Inflammatory macrophage treated with lipopolysaccharide for 1 hour (primary cell): ENCODE data around the gene DOCK8.
"Not testable (repeated sequence)": the region's sequence is repeated elsewhere in the genome, so short reads cannot be mapped to it uniquely, and the experiment has no call there.

ENCODE experiments used
- DNase-seq, 2 donors: peaks; one replicate each; pipeline ENCODE4 v3.0.0-alpha.2; 2020 to 2022

DOCK8 gene

DNA sequence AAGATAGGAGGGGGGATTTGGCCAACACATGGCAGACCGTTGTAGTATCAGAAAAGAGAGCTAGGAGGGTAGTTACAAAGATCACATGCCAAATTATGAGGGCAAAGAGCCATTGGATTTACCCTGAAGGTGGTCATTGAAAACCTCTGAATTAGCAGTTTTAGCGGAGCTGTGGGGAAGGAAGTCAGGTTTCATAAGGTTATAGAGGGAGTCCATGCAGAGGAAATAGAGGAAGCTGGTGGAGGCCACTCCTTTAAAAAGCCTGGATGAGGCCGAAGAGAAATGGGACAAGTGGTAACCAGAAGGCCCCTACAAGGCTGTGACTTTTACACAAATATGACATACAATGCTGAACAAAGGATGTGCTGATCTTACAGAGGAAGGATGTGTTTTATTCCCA lies 13.2 kb downstream of the DOCK8 start:
- DNase-seq: peak; percentile 62 to 68

DNA sequence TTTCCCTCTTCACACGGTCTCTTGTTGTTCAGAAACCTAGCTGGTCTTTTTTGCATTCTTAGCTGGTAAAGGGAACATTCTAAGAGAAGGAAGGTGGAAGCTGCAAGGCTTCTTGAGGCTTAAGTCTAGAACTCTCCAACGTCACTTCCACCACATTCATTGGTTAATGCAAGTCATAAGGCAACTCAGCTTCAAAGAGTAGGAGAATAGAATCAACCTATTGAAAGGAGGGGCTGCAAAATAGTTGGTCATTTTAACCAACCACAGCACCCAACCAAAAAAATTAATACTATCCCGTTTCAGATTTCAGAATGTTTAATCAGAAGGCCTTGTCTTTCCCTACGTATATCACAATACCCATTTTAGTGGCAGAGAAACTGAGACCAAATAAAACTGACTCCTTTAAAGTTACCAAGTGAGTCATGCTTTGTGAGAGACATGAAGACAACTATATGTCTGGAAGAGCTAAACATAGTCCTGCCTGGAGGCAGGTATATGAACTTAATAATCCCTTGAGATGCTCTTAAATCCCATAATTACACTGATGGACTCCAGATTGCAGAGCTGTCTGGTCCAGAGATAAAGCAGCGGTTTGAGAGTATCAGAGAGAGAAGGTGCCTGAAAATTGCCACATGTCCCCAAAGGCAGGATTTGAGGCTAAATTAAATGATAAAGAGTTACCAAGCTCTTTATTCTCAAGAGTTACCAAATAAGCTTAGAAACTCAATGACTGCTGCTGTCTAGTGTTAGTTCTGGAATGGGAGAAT lies 14.4 kb downstream of the DOCK8 start:
- no peak for DNase-seq

DNA sequence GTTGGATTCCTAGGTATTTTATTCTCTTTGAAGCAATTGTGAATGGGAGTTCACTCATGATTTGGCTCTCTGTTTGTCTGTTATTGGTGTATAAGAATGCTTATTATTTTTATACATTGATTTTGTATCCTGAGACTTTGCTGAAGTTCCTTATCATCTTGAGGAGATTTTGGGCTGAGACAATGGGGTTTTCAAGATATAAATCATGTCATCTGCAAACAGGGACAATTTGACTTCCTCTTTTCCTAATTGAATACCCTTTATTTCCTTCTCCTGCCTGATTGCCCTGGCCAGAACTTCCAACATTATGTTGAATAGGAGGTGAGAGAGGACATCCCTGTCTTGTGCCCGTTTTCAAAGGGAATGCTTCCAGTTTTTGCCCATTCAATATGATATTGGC lies 17.0 kb downstream of the DOCK8 start:
- DNase-seq: not testable (repeated sequence)

DNA sequence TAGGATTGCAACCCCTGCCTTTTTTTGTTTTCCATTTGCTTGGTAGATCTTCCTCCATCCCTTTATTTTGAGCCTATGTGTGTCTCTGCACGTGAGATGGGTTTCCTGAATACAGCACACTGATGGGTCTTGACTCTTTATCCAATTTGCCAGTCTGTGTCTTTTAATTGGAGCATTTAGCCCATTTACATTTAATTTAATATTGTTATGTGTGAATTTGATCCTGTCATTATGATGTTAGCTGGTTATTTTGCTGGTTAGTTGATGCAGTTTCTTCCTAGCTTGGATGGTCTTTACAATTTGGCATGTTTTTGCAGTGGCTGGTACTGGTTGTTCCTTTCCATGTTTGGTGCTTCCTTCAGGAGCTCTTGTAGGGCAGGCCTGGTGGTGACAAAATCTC lies 19.0 kb downstream of the DOCK8 start:
- DNase-seq: not testable (repeated sequence)

DNA sequence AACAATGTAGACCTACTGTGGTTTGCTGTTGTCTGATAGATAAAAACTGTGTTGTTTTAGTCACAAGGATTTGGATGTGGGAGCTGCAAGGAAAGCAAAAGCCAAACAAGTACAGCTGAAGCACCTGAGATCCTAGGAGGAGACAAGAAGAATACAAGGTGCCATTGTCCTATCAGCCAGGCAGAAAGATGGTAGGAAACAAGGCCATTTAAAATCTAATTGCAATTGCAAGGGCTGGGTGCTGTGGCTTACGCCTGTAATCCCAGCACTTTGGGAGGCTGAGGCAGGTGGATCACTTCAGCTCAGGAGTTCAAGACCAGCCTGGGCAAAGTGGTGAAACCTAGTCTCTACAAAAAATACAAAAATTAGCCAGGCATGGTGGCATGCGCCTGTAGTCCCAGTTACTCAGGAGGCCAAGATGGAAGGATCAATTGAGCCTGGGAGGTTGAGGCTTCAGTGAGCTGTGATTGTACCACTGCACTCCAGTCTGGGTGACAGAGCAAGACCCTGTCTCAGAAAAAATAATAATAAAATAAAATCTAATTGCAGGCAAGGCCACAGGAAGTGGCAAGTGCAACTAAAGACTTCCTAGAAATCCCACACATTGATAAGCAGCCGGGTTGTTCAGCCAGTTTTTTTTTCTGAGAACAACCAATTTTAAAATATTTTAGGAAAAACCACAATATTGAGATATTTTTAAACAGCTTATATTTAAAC lies 22.6 kb downstream of the DOCK8 start:
- no peak for DNase-seq

DNA sequence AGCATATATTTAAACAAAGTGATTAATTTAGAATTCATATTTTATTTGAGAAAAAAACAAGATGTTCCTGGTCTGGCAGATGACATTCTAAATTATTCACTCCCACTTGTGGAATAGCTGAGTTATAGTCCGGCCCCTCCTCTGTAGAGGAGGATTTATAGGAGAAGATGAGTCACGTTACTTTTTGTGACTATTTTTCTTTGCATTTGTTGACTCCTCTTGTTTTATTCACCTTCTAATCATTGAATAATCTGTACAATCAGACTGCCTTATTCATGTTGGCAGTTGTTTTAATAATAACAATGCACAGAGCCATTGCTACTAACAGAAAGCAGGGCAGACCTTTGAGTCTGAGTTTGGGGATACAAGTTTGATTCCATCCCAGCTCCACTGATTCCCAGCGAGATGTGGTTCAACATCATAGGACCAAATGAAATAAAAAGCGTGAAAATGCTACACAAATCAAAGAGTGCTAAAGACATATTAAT lies 23.2 kb downstream of the DOCK8 start:
- no peak for DNase-seq

DNA sequence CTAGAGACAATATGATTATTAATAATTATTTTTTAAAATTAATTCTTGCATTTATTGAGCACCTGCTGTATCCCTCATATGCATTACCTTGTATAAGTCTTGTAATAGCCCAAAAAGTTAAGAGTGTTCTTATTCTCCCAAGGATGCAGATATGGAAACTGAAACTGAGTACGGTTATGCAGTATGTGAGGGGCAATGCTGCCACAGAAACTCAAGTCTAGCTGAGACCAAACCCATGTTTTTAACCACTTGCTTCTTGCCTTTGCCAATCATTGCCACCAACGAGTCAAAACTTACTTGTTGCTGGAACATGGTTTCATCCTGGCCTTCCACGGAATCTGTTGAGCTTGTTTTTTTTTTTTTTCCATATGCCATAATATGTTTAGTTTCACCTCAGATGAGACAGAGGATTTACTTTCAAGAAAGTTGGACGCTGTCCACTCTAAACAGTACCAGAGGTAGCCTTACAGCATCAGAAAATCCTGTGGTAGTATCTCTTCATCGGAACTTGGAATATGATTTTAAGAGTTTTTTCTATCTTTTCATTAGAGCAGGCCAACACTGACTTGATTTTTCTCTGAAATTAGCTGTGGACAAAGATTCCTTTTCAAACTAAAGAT lies 27.9 kb downstream of the DOCK8 start:
- no peak for DNase-seq

DNA sequence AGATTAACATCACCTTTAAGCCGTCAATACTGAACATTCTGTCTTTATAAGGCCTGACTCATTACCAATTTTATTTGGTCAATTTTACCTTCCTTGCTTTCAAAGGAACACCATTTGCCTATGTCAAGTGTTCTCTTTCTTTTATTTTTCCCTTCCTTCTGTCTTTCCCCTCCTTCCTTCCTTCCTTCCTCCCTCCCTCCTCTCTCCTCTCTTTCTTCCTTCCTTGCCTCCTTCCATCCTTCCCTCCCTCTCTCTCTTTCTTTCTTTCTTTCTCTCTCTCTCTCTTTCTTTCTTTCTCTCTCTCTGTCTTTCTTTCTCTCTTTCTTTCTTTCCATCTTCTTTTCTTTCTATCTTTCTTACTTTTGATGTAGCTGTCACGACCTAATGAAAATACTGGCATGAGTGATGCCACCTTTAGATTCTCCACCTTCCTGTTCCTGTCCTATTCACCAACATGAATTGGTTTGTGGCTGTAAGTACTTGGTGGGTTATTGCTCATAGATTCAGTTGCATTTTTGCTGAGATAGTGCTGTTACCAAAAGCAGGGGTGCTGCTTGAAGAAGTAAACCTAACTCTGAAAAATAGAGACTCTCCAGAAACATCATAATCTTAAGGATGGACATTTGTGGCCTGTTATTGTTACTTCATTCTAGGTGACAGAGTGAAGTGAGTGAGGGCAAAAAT lies 33.8 kb downstream of the DOCK8 start:
- no peak for DNase-seq

DNA sequence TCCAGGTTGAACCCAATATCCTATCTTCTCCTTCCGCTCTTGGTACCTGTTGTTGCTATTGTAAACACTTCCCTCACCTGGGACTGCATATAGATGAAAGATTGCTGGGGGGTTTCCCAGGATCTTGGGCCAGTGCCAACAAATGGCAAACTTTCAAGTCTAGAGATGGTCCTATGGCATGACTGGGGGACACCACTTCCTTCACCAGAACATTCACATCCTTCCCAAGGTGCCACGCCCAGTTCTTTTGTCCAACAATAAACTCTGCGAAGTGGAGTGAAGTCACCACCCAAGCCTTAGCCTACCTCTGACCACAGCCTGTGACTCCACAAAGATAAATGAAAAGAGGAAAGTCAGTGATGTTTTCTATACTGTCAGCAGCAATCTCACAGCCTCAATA lies 34.4 kb downstream of the DOCK8 start:
- DNase-seq: no peak

DNA sequence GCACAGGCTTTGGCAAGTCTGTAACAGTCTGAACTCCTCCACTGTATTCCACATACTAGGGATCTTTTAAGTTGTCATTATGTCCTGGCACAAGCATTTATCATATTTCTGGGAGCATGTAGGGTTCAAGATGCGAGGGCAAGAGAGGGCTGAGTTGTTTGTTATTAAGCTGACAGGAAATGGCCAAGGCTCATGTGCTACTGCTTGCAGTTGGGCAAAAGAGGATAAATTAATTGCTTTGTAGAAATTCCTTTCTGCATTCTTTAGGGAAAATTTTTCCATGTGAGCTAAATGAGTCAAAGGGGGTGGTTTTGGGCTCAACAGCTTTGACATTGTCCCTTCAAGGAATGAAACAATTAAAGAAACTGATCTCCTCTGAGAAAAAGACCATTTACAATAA lies 35.4 kb downstream of the DOCK8 start:
- DNase-seq: no peak

DNA sequence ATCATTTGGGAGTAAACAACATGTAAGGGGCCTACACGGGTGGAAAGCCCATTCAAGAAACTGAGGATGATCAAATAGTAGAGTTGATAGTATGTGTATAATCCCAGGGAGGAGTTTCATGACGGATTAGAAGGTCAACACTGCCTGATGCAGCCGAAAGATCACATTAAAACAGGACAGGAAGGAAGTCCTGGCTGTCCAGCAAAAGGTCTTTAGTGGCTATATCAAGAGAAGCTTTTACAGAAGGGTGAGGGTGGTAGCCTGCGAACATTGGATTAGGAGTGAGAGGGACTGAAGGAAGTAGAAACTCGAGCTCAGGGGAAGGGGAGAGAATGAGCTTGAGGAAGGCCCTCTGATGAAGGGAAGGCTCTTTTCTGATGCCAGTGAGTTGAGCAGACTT lies 36.0 kb downstream of the DOCK8 start:
- no peak for DNase-seq

DNA sequence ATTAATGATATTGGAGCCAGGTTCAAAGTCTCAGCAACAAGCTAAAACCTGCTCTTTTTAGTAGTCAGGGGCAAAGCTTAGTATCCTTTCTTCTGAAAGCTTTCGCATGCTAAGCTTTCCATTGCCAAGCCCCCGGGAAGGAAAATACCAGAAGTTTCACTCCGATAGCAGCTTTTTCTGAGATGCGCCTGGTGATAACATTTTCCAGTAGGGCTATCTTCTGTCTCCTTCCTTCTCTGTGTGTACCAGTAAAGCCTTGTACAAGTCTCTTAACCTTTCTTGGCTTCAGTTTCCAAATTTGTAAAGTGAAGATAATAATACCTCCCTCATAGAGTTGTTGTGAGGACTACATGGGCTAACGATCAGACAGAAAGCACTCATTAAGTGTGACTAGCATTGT lies 36.7 kb downstream of the DOCK8 start:
- DNase-seq: no peak

DNA sequence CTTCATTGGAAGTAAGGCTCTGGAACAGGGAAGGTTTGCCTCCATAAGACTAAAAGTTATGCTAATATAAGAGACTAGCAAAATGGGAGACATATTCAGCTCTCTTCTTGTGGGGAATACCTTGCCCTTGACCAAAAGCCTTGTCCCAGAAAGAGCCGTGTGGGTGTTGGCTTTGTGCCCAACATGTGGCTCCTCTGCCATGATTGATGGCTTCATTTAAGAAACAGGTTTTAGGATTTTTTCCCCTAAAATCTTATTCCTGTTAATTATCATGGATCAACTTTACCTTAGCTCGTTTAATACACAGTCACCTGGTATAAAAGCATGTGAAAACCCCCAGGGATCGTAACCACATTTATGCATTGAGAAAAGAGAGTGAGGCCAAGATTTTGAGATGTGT lies 38.9 kb downstream of the DOCK8 start:
- no peak for DNase-seq

DNA sequence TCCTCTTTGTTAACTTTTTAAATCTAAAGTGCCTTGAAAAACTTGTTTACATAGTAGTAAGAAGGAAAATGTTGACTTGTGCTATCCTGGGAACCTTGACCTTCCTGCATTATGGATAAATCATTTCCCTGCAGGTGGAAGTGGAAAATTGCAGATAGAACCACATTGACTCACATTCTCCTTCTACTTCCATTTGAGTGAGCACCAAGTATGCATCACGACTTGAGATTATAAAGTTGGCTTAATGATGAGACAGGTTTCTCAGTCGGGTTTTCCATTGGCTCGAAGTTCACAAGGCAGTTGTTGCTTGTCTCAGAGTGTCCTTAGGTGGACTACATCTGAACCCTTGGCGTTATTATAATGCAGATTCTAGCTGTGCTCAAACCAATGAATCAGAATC lies 39.9 kb downstream of the DOCK8 start:
- DNase-seq: no peak

DNA sequence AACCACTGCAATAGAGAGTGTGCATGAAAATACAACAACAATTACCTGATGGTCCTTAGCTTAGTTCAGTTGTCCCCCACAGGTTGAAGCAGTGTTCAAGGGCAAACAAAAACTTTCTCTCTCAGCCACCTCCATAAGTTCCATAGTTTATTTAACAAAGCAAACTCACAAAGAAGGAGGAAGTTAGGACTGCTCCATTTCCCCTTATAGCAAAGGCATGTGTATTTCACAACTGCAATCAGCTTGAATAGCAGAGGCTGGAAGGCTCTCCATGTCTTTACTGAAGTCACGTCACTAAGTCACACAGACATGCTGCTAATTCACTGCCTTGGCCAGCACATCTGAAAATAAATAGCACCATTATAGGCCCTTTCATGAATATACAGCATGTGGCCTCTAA lies 43.3 kb downstream of the DOCK8 start:
- DNase-seq: peak; percentile 74 to 85

DNA sequence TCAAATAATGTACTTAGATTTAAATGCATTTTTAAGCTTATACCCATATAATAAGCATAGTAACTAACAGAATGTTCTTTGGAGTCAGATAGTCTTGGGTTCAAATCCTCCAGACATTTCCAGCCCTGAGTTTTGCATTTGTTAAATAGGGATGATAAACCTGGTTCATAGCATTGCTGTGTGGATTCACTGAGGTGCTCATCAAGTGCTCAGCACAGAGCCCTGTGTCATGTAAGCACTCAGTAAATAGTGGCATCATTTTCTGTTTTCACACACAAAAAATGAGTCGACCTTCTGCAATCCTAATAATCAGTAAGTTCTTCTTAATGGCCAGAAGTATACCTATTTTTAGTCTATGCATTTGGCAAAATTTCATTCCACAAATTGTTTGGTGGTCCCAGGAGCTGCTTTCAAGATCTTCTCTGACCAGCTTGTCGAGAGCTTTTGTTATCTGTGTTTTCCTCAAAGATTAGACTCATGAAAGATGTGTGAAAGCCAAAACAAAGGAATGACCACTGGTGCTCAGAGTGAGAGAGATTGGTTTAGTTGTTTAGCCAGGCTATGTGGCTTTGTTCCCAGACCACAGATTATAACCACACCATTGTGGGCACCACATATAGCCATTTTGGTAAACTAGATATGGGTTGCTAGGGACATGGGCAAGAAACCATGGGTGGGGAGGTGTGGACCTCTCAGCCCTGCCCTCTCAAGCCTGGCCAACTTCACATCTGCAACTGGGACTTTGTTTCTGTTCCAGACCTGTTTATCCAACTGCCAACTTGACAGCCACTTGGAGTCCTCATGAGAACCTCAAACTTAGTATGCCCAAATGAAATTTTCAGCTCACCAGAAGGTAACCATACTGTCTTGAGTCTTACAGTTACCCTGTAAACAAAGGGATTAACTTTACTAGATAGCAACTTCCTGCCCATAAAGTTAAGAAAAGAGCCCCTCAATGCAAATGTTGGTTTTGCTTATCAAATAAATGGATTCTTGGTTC lies 45.0 kb downstream of the DOCK8 start:
- DNase-seq: no peak

DNA sequence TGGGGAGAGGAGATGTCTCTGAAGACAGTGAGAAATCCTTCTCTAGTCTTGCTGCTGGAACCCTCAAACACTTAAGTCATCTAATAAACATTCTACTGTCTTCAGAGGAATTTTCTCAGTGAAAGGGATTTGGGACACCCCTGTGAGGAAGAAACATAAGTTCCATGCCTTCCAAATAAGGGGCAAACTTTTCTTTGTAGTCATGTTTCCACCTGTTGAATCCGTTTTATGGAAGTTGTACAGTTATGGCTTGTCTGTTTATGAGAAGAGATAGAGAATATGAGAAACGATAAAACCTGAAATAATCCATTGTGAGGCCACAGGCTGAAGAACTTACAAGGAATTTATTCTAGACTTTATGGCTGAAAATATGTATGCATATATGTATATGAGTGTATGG lies 49.6 kb downstream of the DOCK8 start:
- no peak for DNase-seq

DNA sequence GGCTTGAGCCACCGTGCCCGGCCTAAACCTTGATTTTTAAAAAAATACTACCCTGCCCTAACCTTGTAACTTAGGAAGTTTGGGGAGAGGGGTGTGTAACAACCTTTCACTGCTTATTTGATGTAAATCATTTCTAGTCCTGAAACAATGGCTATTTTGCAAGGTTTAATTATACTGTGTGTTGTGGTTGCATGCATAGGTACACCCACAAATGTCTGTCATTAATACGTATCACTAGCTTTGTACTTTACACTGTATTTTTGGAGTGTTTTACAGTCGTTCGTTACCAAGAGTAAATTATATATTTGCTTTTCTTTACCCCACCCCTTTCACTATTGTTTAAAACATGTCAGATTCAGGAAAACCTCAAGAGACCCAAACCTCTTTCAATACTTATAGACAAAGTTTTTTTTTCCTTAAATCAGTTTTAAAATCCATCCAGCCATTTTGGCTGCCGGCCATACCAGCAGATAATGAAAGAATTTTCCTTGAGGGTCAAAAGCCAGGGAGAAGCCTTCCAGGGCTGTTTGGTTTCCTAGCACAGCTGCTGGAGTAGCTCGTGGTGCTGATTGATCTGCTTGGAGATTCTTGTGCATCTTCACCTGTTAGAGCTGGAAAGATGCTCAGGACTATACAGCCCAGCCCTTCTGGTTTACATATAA lies 50.7 kb downstream of the DOCK8 start:
- DNase-seq: no peak

DNA sequence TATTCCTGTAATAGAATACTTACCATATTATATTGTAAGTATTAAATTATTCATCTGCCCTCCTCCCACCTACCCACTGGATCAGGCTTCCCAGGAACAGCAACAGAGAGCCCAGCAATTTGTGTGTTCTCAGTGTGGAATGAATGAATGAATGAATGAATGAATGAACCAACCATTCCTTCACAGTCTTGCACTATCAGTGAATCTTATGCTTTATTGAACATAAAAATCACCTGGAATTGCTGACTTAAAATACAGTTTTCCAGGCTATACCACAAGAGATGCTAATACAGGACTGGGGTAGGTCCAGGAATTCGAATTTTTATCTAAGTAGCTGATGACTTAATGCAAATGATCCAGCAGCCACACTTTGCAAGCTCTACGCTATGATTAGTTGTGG lies 51.6 kb downstream of the DOCK8 start:
- no peak for DNase-seq

DNA sequence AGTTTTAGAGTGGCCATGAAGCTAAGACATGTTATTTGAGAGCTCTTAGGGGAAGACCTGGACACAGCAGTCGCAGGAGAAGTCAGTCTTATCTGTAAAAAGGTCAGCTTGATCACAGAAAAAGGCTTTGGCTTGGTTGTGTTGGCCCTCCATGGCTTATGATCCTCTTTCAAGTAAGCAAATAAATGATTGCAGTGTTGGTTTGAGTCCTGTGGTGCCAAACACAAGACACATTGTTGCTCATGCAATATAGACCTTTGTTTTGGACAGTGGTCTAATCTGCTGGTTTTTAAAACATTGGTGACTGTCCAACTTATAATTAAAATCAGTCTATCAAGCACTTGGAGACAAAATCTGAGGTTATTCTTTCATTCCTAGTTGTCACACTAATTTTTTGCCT lies 54.0 kb downstream of the DOCK8 start:
- peak in 1 of 2 donors; percentile 7 for DNase-seq

DNA sequence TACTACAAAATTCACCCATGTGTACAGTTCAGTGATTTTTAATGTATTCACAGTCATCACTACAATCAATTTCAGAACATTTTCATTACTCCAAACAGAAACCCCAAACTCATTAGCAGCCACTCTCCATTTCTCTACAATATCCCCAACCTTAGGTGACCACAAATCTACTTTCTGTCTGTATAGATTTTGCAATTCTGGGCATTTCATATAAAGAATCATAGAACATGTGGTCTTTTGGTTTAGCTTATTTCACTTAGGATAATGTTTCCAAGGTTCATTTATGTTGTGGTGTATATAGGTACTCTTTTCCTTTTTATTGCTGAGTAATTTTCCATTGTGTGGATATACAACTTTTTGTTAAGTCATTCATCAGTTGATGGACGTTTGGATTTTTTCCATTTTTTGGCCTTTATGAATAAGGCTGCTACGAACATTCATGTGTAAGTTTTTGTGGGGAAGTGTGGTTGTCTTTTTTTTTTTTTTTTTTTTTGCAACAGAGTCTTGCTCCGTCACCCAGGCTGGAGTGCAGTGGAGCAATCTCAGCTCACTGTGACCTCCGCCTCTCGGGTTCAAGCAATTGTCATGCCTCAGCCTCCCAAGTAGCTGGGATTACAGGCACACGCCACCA lies 54.5 kb downstream of the DOCK8 start:
- DNase-seq: peak; percentile 68 to 79
